ENCODE data around the gene LSM14B.
A peak's percentile ranks its signal among the peaks of the same experiment; 100 is the strongest.

Gene LSM14B

DNA sequence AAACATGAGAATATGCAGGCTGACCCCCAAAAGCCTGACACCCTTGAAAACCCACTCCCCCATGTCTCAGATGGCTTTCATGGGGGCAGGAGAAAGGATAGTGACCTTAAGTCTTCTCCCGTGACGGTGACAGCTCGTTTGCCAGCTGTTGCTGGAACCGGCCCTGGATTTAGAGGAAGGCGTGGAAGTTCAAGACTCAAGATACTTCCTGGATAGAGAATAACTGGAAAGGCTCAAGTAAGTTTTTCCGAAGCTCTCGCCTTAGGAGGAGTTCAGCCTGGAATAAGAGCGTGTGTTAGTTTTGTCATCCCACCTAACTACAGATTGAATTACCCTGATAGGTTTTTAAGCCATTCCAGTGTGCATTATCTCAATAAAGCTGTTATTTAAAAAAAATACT is 49.0 kb downstream of the LSM14B start:
- no peak for DNase-seq
- intact Hi-C loops (cut with DNase I), result no loop called here

DNA sequence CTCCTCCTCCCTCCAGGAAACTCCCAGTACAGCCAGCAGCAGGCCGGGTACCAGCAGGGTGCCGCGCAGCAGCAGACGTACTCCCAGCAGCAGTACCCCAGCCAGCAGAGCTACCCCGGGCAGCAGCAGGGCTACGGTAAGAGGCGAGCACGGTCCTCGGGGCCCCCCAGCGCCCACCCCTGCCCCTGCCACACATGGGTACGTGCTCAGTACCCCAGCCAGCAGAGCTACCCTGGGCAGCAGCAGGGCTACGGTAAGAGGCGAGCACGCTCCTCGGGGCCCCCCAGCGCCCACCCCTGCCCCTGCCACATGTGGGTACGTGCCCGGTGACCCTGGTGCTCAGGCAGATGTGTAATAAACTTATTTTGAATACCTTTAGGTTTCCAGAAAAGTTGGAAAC is 50.4 kb downstream of the LSM14B start:
- DNase-seq, result no peak
- intact Hi-C loops (cut with DNase I), result no loop called here

DNA sequence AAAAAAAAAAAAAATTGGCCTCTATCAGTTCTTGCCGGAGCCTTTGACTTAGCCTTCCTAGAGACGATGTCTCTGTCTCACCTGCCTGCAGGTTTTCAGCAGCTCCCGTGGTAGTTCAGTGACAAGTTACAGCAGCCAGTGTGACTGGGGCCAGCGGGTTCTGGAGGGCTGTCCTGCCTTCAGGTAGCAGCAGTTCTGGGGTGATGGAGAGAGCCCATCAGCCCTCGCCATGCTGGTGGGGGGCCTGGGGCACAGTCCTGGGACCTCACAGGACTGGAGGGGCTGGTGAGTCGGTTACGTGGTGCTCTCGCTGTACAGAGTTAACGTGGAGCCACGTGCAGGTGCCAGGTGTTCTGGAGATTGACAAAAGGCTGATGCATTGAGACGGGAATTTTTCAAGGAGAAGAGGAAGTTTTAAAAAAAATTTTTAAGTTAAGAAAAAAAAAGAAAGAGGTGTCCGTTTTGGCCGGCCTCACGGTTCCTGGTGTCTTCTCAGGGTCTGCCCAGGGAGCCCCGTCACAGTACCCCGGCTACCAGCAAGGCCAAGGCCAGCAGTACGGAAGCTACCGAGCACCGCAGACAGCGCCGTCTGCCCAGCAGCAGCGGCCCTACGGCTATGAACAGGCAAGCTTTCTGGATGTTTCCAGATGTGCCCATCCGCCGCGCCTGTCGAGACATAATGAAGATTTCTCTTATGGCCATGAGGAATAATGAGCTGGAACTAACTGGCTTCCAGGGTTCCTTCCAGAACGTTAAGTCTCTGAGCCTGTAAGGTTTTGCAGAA is 51.9 kb downstream of the LSM14B start:
- intact Hi-C loops (cut with DNase I), result no loop called here
- no peak for DNase-seq

DNA sequence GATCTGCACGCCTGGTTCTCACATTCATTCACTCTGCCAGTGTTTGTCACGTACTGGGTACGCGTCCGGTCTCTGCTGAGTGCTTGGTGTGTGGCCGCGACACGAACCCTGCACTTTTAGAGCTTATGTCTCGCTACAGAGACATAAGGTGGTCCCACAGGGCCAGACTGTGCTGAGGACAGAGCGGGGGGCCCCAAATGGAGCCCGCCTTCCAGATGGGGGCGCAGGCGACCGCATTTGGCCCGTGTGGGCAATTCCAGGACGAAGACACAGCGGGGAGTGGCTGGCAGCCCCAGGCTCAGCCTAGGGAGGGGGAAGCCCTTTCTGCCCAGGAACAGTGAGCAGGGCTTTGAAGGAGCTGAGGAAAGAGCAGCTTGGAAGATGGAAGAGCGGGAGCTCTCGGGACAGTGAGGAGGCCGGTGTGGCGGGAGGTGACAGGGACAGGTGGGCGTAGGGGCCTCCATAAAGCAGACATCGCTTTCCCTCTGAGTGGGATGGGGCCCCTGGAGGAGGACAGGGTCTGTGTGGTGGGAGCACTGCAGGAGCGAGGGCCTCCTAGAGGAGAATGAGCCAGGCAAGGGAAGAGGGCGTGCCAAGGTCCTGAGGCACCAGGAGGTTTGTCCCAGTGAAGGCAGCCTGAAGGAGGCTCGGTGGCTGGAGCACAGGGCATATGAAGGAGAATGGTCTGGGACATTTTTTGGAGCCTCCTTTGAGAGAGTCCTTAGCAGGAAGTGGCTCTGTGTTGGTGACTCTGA is 52.8 kb downstream of the LSM14B start:
- intact Hi-C loops (cut with DNase I), result no loop called here
- no peak for DNase-seq

DNA sequence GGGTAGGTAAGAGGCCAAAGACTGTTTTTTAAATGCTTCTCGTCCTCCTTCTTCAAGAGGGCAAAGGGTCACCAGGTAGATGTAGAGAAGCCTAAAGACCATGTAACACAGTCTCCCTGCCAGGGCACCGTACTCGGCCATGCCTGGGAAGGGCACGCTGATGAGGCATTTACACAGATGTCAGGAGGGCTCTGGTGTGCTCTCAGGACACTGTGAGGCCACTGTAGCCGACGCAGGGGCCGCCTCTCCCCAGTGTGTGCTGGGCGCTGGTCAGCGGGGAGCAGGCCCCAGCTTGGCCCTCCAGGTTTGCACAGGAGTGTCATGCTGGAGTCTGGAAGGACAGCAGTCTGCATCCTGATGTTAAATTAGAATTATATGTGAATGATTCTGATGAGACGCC is 53.4 kb downstream of the LSM14B start:
- no peak for DNase-seq
- intact Hi-C loops (cut with DNase I), result no loop called here

DNA sequence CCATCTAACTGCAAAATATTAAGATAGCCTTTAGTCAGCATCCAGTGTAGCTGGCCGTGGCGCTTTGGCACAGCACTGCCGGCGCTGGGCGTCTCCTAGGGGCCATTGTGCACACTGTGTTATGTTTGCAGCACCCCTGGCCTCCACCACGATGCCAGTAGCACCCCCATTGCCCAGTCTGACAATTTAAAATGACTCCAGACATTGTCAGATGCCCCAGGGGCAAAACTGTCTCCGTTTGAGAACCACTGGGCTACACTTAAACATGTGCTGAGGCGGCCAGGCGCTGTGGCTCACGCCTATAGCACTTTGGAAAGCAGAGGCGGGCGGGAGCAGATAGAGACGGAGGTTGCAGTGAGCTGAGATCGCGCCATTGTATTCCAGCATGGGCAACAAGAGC is 54.6 kb downstream of the LSM14B start:
- intact Hi-C loops (cut with DNase I), result no loop called here
- DNase-seq, result no peak

DNA sequence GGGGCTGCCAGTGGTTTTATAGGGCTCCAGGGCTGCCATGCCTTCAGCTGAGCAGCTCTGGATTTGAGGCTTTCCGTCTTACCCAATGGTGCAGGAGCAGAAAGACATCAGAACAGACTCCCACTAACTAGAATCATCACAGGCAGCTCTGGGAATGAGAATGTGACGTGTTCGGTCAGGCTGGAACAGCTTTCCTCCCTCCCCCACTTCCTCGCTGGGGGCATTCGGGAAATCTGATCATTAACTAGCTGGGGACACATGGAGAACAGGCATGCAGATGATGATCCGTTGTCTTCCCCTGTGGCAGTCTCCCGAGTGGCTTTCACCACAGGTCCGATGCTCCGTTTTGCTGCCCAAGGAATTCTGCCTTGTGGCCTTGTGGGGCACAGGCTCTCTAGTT is 55.0 kb downstream of the LSM14B start:
- DNase-seq, result no peak
- intact Hi-C loops (cut with DNase I), result no loop called here

DNA sequence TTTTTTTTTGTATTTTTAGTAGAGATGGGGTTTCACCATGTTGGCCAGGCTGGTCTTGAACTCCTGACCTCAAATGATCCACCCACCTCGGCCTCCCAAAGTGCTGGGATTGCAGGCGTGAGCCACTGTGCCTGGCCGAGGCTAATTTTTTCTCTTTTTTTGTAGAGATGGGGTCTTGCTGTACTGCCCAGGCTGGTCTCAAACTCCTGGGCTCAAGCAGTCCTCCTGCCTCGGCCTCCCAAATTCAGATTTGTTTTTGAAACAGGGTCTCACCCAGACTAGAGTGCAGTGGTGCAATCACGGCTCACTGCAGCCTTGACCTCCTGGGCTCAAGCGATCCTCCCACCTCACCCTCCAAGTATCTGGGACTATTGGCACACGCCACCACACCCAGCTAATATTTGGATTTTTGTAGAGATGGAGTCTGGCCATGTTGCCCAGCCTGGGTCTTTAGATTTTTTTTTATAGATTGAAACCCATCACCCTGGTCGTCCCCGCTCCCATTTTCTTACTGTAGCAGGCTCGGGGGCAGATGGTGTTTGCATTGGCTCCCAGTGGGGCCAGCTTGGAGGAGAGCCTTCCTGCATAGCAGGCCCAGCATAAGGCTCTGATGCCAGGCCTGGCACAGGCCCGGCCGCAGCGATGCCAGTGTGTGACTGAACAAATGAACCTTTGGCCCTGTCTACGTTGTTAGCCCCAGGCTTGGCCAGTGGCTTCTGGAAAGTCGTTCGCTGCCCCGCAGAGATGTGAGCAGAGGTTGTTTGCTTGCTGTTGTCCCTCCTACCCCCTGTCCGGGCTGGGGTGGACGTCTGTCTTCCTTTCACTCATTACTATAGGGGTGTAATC is 56.3 kb downstream of the LSM14B start:
- intact Hi-C loops (cut with DNase I), result no loop called here
- DNase-seq, result no peak

DNA sequence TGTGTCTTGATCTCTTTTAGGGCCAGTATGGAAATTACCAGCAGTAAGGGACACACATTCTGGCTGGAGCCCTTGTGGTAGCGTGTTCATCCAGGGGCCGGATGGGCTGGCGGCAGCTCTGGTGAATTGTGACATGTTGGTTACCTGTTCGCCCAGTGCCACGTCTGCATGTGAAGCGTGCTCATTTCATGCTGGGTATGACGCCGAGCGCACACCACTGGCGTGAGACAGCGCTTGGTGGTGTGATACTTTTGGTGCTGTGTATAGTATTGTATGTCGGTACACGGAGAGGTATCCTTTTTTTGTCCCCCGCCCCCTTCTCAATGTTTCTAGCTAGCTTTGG is 56.9 kb downstream of the LSM14B start:
- intact Hi-C loops (cut with DNase I), result no loop called here

DNA sequence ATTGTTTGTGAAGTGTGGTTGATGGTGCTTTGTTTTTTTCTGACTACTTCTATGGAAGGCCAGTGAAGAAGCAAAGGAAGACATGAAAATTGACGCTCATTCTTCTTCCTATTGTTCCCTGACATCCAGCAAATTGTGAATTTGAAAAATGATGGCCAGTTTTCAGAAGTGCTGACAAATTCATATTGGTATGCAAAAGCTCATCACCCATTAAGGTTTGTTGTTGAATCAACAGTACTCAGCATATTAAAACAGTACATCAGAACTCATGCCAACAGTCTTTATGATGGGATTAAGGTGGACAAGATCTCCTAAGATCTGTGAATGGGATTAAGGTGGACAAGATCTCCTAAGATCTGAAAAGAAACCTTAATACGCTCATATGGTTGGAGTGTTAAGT is 59.5 kb downstream of the LSM14B start:
- intact Hi-C loops (cut with DNase I), result loop anchor here (10.0 kb wide), 1 partner anchor 203 kb away; the partner anchor contains the start of gene RPS21
- no peak for DNase-seq

More for the DNA sequence above, 56.9 kb downstream of the LSM14B start:
- no peak for DNase-seq

DNA sequence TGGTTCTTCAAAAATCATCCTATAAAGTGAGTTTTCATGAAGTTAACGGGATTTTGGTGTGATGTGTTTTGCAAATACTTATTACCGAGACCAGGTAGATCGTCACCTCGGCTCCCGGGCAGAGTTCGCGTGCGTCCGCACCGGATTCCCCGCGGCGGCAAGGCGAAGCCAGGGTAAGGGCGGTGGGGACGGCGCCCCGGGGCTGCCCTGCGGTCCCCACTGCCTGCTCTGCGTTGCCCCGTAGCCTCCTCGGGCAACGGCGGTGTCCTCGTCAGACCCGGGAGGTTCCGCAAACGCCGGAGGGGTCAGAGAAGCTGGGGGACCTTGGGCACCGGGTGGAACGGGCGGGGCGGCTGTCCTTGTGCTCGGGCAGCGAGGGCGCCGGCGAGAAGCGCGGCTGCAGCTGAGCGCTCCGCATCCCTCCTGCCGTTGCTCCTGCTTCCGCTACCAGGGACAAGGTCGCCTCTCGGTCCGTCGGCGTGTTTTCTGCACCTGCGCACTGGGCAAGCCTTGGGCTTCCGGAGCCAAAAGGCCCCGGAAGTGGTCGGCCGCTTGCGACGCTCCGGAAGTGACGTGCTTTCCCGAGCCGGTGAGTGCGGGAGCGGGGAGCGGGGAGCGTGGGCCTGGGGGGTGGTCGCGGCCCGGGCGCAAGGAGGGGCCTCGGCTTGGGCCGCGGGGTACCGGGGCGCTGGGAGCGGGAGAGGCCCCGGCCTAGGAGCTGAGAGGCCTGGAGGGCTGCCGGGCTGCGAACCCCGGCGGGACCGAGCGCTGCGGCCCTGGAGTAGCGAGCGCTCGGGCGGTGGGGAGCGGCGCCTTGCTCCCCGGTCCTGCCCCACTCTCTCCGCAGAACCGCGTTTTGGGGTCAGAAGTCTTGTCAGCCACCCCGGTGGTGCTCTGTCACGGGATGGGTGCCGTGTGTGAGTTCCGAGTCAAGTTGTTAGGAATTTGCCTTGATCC is 60.5 kb downstream of the LSM14B start, which contains the start of gene MTG2:
Gene MTG2 (plus strand): TSS at position 560 of the 957 bp plus-strand sequence. CDS start 10,393 bp downstream, outside the sequence.
- intact Hi-C loops (cut with DNase I), result loop anchor here (10.0 kb wide), 1 partner anchor 202 kb away; the partner anchor contains the start of gene RPS21
- DNase-seq, result peak; percentile 85 to 98 (median 94)

DNA sequence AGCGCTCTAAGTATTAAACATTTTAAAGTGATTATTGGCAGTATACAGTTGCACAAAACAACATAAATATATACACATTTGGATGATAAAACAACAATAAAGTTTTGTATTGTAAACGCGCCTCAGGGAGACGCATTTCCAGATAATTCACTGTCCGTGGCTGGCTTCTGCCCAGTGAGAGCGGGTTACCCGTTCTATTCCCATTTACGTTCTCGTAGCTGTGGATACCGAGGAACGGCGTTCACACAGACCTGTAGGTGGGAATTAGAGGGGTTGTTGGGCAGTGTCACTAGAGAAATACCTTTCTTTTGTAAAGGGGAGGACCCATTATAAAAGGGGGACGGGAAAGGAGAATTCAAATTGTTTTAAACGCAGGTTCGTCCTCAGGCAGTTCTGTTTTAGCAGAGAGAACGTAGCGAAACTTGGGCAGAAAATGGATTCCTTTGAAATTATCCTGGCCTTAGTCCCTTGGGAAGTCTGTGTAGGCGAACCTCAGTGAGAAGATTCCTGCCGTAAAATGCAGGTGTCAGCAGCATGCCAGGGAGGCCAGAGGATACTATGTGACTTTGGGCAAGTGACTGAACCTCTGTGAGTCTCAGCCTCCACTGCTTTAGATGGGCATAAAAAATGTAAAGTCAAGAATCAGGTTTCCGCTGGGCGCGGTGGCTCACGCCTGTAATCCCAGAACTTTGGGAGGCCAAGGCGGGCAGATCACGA is 61.3 kb downstream of the LSM14B start:
- no peak for DNase-seq

More for the DNA sequence above, 61.3 kb downstream of the LSM14B start:
- intact Hi-C loops (cut with DNase I), result loop anchor here (10.0 kb wide), 1 partner anchor 201 kb away; the partner anchor contains the start of gene RPS21
